Smooth muscle cell of the brain vasculature (primary cell): ENCODE measurements around the gene CDC42EP3.

Source experiments
- DNase-seq: peaks from one replicate; pipeline ENCODE4 v3.0.0-alpha.2; 2012; ENCODE audit warnings: low read depth, low spot score

Gene CDC42EP3, protein sequence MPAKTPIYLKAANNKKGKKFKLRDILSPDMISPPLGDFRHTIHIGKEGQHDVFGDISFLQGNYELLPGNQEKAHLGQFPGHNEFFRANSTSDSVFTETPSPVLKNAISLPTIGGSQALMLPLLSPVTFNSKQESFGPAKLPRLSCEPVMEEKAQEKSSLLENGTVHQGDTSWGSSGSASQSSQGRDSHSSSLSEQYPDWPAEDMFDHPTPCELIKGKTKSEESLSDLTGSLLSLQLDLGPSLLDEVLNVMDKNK

DNA sequence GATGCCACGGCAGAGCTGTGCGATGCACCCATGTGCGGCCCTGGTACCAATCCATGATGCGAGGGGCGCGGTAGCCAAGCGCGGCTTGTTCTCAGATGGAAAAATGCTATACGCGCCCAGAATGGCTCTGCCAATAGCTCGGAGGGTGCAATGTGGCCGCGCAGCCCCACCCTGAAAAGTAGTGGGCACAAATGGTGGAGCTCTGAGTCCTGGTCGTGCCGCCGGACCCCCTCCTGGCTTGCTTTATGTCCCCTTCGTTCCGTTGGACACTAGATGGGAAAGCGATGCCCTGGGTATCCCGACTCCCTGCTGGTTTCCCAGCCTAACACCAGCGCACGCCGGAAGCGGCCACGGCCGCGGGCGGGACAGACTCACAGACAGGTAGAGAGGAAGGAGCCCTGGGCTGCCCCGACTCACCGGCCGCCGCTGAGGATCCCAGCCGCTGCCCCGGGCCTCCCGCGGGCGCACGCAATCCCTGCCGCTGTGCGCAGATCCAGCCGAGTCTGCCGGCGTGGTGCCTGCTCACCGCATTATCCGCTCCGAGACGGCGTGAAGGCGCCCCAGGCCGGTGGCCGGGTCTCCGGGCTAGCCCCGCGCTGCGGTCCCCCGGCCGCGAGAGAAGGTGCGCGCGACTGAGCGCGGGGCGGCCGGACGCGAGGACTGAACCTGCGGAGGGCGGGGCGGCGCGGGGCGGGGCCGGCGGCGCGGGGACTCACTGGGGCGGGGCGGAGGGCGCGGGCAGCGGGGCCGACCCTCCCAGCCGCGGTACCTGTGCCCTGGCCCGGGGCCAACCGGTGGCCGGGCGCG, at the start of gene CDC42EP3:
TSS of gene CDC42EP3 (minus strand) at position 634 of the 807 bp plus-strand sequence. CDS start 25,055 bp downstream, outside the sequence.
- DNase-seq, result no peak

DNA sequence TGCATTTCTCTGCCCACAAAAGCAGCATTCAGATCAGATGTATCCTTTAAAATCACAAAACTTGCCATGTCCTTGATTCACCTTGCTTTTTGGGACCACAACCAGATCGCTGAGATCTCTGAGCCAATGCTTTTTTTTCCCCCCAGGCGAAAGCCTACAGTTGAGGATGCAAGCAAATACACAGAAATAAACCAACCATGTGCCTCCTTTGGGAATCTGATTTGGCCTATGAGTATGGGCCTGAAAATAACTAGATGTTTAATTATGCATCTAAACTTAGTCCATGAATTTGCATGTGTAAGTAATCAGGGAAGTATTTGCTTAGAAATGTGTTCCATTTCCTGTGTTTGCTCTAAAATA, 49.7 kb upstream of the CDC42EP3 start:
- no peak for DNase-seq

DNA sequence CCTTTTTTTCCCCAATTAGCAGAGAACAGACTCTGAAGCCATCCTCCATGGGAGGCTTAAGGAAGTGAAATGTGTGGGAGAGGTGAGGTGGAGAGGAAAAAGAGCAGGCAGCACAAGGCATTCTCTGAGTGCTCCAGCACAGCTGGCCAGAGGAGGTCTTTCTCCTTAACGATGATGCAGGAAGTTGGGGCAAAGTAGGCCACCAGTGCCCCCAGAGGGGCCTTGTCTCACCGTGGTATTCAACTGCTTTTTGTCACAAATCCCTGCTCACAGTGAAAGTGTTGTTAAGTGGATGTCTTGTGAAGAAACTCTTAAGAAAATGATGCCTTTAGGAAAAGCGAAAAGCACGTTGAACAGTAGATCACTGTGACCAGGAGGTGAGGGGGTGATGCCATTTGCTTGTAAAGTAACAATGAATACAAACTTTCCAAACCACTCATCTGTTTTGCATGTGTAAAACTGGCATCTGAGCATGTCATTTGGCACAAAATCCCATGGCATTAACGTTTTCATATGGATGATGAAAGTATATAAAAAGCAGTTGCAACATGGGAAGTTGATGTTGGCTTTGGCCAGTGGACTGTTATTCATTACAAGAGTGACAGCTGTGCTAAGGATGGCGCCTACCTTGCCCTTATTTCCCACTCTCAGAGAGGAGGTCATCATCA, 49.2 kb upstream of the CDC42EP3 start:
- no peak for DNase-seq

DNA sequence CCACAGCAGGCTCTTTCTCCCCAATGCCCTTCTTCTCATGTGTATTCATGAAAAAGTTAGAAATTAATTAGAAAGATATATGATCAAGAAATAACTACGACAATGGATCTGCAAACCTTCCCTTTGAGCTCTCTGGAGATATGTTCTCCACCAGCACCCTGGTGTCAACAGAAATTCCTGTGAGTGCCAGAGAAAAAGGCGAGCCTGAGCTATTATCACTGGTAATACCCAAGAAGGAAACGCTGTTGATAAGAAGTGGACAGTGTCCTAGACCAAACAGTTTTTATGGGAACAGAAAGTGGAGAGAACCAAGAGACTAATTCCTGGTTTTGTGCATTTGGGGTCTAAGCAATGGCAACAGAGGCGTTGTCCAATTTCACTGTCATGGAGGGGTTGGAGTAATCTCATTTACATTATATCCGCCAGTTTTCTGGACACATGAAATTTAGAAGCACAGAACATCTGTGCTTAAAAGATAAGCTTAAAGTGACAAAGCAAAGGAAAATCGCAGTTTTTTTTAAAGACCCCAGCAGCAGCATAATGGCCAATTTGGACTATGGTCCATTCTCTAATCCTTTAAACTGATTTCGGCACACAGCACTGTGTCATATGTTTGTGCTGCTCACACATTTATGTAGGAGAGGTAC, 47.2 kb upstream of the CDC42EP3 start:
- DNase-seq, result no peak

DNA sequence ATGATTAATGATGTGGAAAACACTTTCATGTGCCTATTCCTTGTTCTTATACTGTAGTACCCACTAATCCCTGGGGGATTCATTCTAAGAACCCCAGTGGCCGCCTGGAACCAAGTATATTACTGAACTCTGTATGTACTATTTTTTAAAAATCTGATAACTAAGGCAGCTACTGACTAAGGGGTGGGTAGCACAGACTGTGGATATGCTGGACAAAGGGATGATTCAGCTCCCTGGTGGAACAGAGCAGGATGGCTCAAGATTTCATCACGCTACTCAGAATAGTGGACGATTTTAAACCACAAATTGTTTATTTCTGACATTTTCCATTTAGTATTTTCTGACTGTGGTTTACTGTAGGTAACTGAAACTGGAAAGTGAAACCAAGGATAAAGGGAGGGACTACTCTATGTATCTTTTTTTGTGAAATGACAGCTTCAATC, 41.8 kb upstream of the CDC42EP3 start:
- peak; percentile 20 for DNase-seq

DNA sequence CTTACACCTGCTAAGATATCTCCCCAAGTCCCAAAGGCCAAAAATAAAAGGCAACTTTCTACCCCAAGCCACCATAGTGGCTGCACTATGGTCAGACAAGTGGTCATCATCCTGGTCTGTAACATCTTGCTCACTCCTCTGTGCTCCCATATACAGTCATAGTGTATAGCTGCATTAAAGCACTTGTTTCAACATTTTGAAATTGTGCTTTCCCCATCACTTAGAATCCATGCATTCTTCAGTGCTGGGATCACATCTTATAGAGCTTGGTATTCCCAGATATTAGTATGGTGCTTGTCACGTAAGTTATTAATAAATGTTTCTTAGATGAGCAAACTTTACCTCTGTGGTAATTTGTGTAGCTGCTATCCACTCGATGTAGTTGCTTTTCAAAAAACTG, 40.4 kb upstream of the CDC42EP3 start:
- no peak for DNase-seq

DNA sequence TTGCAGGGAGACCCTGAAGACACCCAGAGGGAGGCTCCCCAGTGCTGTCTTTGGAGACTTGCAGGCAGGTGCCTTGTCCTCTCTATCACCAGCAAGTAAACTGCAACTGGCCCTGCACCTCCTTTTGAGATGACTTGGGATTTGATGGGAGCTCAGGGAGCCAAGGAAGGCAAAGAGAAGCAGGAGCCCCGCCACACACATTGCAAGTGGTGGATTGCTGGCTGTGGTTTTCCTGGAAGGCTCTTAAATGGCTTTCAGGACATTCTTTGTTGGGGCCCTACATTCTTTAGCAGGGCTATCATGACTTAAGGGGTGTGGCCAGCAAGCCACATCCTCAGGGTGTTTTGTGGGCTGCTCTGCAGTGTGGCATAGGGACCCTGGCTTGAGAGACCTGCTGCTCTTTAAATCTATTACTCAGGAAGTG, 39.9 kb upstream of the CDC42EP3 start:
- peak; percentile 28 for DNase-seq

DNA sequence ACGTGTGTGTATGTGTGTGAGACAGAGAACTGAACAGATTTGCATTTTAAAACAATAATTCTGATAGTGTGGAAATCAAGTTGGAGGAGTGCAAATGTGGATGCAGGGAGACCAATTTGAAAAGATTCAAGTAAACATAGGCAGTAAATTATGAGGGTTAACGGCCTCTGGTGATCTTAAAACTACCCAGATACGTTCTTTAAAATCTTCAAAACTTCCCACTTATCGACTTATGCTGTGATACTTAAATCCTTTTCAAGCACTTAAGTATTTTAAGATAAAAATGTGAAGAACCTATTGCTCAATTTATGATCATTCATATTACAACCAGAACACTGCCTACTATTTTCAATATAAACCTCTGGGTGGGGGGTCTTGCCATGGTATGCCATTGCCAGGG, 37.7 kb upstream of the CDC42EP3 start:
- DNase-seq, result no peak

DNA sequence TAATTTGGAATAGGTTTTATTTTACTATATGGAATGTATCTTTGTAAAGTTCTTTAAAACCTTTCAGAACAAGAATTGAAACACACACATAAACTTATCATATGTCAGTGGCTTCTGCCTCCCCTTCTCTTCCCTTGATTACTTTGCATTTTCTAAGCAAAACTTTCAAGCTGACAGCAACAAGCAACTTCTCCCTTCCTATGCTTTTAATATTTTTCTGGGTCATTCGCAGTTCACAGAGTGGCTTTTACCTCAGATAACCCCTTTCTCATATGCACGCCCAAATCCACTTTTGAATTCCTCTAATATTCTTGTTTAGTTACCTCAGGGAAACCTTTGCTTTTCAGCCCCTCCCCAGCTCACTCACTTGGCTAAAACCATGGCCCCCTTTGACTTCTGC, 36.7 kb upstream of the CDC42EP3 start:
- no peak for DNase-seq

DNA sequence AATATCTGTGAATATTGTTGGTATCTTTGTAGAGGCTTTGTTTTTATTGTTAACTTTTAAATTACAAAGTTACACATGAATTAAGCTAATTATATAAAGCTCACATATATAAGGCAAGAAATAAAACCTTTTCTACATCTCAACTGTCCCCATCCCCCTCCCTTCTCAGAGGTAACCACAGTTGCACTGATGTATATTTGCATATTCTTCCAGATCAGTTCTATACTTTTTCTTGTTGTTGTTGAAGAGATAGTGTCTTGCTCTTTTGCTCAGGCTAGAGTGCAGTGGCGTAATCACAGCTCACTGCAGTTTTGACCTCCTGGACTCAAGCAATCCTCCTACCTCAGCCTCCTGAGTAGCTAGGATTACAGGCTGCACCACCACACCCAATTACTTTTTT, 36.0 kb upstream of the CDC42EP3 start:
- no peak for DNase-seq

DNA sequence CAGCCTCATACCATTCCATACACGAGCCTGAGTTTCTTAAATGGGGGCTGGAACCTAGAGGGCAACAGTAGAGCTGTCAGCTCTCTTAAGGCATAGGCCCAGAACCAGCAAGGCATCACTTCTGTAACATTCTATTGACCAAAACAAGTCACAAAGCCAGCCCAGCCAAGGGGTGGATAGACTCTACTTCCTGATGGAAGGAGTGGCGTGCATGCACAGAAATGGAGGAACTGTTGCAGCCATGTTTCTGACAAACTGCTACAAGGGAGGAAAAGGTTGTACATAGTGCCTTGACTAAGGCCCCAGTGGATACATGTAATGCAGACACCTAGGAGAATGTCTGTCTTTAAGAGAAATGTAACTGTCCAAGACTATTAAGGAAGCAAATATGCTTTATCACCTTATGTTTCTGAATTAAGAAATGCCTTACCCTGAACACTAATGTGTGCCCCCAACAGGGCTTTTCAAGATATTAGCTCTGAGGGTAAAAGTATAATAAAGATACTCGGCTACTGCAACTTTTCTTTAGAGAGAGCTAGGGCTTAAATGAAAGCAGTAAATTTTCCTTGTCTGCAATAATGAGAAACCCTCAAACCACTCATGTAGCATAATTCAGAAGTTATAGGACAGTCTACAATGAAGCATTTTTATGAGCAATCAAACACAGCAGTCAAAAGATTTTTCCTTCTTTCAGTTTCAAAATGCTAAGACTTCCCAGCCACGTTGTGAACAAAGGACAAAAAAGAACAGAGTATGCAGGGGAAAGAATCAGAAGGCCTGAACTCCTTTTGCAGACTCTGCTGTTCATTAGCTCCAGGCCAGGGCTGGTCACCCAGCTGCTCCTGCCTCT, 35.1 kb upstream of the CDC42EP3 start:
- no peak for DNase-seq

DNA sequence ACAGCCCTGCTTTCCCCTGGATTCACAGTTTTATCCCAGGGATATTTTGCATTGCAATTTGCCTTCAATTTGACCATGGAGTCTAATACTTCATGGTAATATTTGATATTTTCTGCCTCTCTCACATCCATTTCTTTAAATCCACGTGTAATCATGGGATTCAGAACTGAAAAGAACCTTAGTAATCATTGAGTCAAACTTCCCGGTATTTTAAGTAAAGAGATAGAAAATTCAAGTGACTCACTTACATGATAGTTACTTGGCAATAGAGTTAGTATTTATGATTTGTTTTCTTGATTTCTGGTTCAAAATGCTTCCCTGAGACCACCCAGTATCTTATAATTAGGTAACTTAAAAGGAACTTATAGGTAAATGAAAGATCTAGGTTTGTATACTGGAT, 33.7 kb upstream of the CDC42EP3 start:
- no peak for DNase-seq

DNA sequence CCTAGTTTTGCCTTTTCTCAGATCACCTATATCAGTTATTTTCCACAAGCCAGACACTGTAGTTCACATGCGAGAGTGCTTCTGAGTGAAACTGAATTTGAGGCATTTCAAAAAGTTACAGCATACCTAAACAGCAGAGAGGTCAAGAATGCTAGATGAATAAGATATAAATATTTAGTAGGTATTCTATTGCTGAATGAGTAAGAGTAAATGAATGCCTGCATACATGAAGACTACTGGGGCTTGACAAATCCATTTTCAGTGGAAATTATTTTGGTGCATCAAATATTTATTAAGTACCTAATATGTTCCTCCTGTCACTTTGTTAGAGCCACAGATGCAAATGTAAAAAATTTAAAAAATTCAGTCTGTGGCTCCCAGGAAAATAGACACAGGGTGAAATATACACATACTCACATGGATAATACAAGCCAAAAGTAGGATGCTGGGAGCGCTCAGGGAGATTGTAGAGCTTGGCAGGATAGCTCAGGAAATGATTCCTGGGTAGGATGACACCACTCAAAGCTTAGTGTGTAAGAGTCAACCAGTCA, 27.6 kb upstream of the CDC42EP3 start:
- DNase-seq, result no peak

DNA sequence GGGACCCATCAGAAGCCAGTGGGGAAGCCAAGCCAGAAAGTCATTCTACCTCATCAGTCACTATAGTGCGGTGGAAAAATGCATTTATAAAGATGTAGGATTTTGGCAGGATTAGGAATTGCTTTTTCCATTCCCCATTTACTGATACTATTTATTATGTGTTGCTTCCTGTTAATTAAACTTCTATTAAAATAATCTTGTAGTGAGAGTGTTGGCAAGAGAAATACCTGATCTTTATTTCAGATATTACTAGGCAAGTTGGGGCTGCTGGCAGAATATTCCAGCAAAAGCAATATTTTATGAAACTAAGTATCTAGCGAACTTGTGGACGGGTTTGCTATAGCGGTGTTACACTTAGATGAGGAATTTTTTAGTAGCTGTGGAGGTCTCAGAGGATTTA, 23.9 kb upstream of the CDC42EP3 start:
- no peak for DNase-seq

DNA sequence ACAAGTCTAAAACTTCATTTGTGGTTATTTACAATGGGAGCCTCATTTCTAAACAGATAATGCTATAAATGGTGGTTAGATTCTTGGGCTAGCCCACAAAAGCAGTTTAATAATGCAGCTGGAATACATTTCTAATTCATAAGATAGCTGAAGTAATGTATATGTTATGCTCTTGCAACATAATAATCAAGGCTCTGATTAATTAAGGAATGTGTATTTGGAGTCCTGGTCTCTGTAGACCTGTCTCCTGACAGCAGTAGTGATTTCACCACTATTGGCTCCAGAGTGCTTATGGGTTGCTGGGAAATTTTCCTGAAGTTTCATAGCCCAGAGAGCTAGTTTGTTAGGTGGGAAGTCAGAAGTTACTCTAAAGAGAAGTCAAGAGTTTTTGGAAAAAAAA, 21.3 kb upstream of the CDC42EP3 start:
- no peak for DNase-seq

DNA sequence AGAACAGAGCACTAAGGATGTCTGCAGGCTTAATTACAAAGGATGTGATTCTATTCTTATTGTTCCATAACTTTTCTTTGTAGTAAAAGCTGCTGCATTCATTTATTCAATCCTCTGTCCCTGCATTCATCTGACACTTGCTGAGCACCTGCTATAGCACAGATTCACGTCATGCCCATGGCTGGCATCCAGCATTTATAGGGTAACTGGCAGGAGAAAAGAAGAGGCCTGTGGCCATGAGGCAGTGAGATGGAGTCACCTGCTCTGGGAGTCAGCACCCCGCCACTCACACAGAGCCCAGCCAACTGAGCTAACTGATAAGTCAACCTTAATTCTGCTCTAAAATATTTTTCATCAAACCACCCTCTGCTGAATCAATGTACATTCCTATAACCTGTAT, 18.3 kb upstream of the CDC42EP3 start:
- DNase-seq, result no peak

DNA sequence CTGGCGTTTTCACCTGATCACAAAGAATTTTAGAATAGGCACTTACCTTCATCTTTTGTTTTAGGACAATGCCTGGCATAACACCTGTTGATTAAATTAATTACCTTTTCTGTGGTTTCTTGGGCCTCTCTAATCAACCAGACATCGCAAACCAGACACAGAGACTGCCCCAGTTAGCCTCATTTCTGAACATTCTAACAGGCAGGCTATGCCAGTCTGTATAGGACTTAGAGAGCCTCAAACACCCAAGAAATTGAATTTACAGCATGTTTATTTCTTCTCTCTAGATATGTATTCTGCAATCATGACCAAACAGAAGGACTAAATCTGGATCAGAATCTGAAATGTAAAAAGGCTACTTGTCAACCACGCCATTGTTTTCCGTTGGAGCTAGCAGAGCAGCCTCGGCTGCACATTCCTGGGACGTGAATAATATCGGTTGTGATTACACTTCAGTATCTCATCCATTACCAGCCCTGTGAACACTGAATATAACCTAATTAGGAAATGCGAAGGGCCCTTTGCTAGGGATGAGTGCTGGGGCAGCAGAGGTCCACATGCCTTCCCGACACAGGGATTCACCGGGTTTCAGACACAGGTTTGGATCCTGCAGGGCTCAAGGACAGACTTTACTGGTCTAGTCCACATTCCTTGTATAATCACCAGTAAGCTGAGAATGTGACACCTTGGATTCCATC, 17.5 kb upstream of the CDC42EP3 start:
- DNase-seq, result no peak

DNA sequence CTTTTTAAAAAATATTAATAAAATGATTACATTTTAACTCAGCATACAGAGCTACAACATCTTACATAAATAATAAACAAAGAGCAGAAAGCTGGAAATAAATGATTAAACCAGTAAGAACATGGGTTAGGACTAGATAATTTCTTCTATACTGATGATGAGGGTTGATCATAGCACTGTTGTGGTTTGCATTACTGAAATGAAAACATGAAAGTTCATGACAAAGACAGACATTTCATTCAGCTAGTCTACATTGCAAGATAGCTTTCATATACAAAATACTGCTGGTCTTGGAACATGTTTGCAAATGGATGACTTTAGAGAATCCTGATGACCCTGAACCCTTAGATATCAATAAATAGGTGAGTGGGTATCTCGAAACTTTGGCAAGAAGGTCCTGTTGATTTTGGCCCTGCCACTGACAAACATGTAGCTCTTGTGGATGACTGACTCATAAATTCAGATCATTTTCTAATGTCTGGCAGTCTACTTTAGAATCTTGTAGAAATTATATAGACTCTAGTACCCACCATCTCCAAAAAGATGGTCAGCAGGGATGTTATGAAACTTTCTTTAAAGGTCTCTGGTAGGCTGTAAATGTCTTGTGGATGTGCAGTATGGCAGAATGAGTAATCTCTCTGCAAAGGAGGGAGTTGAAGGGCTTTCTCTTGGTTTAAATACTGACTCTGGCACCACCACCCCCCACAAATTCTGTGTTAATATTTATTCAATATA, 15.5 kb upstream of the CDC42EP3 start:
- DNase-seq, result no peak

DNA sequence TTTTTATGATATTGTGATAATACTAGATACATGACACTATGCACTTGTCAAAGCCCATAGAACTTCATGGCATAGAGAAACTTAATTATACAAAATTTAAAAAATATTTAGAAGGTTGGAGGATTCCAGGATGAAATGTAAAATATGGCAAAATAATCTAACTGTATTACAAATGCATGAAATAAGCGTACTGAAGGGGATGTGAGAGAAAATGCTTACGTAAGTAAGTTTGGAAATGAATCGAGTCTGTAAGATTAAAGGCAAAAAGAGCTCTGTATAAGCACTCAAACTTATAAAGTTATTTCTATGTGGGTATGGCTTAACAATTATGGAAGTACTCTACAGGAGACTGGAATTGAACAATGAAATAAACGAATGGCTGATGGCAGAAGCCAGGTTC, 13.4 kb upstream of the CDC42EP3 start:
- DNase-seq, result no peak
